SK-N-DZ (cell line): Measurements from ENCODE around the gene KDM4B.
A peak's percentile ranks its signal among the peaks of the same experiment; 100 is the strongest.

Experiments used
- DNase-seq: peaks from one replicate; pipeline ENCODE4 v3.0.0-alpha.2; 2015; ENCODE audit warnings: low spot score

KDM4B gene

DNA sequence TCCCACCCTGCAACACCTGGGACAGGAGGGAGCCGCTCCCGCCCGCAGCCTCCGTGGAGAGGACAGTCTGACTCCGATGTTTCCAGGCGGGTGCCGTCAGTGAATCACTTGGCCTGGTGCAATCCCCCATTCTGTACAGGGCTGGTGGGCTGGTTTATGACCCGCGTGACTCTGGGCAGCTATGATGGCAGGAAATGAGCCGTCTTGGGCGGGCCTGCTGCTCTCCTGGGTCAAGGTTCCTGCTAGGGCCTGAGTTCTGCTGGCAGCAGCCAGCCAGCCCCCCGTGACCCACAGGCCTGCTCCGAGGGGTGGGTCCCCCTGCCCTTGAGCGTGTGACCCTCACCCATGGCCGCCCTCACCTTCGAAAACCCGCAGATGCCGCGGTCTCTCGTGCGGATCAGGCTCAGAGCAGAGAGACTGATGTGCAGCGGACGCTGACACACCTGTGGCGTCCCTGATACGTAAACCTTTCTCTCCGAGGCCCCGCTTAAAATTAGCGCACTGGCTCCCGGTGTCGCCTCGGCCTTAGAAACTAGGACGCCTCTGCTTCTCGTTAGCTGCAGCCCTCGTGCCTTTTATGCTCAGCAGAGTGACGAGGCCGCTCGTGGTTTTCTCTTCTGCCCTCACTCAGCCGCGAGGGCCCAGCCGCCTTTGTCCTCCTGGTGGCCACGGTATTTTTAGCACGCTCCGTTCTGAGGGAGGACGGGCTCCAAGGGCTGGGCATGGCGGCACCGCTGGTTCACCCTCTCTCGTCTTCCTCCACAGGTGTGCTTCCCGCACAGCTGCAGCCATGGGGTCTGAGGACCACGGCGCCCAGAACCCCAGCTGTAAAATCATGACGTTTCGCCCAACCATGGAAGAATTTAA is 63.4 kb downstream of the KDM4B start:
- DNase-seq = no peak

DNA sequence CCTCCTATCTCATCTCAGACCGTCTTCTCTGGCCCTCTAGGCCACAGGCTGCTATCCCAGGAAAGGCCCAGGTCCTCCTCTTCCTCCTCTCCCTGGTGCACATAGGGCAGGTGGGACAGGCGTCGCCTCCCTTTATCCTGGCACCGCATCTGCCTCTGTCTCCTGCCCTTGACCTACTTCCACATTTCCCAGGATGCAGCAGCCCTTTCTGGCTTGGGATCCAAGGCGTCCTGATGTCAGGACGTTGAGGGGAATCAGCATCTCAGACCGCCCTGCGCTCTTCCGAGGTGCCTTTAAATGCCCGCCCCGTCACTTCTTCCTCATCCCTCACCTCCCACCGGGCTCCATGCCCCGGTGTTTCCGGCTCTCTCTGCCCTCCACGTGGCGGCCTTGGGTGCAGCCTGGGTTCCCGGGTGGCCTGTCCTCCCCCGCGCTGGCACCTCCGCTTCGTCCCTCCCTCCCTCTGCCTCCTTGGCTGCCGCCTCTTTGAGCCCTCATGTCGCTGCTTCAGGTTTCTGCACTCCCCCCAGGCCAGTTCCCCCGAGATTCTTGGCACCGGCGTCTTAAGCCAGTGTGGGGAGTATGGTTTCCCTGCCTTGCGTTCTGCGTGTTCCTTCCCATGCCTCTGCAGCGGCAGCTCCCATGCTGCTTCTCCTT is 66.3 kb downstream of the KDM4B start:
- DNase-seq = no peak

DNA sequence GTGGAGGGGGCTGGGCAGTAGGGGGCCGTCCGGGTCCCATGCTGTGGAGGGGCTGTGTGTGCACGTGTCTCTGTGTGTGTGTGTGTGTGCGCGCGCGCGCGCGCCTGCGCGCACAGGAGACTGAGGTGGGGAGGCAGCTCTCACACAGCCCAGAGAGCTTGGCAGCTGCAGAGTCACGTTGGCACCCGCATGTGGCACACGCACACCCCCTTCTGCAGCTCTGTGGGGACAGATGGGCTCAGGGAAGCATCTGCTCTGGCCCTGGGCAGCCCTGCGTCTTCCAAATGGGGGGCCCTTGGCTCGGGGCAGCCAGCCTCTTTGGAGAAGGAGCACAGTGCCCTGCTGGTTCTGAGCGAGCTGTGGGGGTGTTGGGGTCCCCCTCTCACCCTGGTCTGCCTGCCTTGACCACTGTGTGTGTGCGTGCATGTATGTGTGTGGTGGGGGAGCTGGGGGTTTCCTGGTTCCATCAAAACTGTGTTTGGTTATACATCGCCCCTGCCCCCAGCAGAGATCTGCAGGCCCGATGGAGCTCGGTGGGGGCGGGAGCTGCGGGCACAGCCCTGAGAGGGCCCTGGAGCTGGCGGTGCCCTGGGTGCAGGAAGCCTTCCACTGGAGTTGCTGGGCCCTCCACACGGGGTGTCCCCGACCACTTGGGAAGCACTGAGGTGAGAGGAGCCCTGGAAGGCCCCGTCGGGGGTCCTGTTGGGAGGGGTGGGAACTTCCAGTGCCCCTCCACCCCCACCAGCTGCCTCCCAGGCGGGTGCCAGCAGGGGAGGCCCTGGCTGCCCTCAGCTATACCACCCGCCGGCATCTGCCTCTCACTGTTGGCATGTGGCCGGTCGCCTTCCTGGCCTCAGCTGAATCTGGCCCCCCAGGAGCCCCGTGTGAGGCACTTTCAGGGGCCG is 67.1 kb downstream of the KDM4B start:
- no peak for DNase-seq

- DNase-seq = no peak
These were observed 68.0 kb downstream of the KDM4B start for GRCh38 chr19:5036698-5037563.

DNA sequence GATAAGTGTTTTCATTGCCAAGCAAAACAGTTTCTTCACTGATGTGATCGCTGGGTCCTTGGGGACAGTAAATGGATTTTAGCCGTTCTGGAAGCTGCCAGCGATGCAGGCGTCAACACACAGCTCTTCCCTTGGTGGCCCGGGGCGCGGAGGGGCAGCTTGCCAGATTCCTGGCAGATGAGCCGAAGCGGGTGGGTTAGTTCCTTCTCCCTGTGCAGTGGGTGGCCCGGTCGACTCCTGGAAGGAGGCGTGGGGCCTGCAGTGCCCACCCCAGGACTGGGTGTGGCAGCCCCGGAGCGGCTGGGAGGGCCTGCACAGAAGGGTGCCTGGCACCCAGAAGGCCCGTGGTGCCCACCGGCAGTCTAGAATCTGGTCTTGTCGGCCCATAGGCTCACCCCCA is 69.0 kb downstream of the KDM4B start:
- no peak for DNase-seq

DNA sequence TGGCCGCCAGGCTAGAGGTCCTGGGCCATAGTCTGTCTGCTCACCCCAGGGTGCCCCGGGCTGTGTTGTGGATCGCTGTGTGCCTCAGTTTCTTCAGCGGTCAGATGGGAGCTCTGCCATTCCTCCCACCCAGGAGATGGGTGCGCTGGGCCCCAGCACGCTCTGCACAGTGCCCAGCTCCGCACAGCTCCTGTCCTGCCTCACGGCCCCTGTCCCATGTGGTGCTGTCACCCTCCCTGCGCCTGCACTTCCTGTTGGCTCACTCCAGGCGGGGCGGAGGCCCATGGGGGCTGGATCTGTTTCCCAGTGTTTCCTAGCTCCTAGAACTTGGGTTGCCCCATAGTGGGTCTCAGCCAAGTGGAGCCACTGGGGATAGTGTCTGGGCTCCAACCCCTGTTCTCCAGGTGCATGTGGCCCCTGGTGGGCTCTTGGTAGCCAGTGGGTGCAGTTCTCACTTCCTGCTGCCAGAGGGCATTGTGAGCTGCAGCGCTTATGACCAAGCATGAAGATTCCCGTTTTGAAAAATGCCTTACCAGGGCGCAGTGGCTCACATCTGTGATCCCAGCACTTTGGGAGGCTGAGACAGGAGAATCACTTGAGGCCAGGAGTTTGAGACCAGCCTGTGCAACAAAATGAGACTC is 69.8 kb downstream of the KDM4B start:
- no peak for DNase-seq

DNA sequence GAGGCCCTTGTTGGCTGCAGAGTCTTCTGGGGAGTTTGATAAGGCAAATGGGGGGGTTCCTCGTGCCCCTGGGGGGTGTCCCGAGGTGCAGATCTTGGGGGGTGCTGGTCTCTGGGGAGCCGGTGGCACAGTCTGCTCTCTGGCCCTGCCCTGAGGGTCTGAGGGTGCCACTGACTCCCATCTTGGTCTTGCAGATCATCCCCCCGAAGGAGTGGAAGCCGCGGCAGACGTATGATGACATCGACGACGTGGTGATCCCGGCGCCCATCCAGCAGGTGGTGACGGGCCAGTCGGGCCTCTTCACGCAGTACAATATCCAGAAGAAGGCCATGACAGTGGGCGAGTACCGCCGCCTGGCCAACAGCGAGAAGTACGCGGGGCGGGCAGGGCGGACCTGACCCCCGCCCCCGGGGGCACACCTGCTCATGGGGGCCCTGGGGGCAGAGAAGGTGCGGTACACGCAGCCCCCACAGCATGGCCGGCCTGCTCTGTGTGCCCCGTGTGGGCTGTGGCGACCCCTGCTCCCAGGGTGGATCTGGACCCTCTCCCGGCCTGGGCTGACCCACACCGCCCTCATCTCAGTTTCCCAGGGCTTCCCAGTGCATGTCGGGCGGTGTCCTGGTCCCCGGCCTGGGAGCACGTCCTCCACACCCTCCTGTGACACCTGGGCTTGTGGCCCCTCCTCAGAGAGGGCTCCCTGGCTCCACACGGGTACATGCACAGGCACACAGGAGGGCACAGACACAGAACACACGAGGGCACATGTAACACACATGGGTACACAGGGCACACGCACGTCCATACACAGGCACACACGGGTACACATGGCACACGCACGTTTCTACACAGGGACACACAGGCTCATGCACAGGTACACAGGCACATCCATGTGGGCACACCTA is 71.0 kb downstream of the KDM4B start:
- DNase-seq = no peak

- no peak for DNase-seq
These were observed 71.7 kb downstream of the KDM4B start for GRCh38 chr19:5040544-5041167.

DNA sequence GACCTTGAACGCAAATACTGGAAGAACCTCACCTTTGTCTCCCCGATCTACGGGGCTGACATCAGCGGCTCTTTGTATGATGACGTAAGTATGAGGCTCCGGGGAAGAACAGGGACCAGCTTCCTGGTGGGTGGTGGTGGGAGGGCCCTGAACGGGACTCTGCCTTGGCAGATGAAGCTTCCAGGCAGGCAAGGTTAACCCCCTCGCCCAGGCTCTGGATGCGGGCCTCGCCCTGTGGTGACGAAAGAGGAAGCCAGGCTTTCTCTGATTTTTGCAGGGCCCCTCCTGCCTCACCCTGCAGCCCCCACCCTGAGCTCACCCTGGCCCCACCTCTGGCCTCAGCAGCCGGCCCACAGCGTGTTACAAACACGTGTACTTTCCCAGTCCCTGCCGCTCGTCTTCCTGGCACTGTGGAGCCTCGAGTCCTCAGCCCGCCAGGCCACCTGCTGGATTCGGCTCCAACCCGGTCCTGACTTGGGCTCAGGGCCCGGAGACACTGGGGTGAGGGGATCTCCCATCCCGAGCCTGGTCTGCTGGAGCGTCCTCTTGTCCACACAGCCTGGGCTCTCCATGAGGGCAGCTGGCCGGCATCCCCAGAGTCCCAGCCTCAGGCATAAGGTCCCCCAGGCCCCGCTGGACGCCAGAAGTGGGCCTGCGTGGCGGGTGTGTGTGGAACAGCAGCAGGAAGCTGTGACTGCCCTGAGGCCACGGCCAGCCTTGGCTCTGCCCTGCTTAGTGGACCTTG is 72.4 kb downstream of the KDM4B start:
- no peak for DNase-seq

DNA sequence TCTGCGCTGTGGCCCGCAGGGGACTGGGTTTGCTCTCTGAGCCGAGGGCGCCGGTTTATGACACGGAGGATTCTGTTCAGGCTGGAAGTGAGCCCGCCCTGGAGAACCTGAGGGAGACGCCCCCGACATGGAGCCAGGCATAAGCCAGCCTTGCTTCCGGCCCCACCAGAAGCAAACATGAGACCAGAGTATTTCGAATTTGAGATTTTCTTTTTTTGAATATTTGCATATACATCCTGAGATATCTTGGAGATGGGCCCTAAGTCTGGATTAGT is 72.9 kb downstream of the KDM4B start:
- DNase-seq = no peak

DNA sequence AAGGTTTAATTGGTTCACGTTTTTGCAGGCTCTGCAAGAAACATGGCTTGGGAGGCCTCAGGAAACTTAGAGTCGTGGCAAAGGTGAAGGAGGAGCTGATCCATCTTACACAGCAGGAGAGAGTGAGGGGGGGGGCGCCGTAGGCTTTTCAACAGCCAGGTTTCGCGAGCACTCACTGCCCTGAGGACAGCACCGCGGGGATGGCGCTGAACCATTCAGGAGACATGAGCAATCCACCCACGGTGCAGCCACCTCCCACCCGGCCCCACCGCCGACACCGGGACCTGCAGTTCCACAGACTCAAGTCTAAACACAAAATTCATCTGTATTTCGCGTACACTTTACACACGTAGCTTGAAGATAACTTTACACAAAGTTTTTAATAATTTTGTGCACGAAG is 73.6 kb downstream of the KDM4B start:
- DNase-seq = no peak

GRCh38 chr19:5045029-5045428 is 76.1 kb downstream of the KDM4B start:
- no peak for DNase-seq

GRCh38 chr19:5045956-5046338 is 77.0 kb downstream of the KDM4B start:
- DNase-seq = no peak

DNA sequence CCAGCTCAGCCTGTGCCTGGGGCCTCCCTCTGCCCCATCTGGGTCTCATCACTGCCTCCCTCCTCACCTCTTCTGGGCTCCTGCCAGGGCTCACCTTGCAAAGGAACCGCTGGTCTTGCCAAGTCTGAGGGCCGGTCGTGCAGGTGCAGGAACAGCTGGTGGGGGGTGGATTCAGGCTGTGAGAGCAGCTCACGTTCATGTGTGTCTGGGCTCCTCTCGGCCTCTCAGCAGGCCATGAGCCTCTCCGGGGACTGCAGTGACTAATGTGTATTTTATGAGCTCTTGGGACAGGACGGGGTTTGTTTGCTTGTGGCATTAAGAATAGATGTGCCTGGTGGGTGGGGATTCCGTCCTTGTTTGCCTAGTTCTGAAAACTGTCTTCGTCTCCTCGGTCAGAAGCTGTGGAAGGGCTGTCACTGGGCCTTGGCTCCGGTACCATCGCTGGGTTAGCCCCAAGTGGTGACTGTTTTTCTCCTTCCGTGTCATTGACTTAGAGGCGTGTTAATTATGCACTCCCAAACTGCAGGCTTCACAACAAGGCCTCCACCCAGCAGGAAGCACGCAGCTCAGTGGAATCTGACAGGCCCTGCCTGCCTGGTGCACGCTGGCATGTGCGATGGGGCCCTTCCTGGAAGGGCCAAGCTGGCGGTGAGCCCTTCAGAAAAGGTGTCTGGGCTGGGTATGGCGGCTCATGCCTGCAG is 77.6 kb downstream of the KDM4B start:
- DNase-seq = no peak

DNA sequence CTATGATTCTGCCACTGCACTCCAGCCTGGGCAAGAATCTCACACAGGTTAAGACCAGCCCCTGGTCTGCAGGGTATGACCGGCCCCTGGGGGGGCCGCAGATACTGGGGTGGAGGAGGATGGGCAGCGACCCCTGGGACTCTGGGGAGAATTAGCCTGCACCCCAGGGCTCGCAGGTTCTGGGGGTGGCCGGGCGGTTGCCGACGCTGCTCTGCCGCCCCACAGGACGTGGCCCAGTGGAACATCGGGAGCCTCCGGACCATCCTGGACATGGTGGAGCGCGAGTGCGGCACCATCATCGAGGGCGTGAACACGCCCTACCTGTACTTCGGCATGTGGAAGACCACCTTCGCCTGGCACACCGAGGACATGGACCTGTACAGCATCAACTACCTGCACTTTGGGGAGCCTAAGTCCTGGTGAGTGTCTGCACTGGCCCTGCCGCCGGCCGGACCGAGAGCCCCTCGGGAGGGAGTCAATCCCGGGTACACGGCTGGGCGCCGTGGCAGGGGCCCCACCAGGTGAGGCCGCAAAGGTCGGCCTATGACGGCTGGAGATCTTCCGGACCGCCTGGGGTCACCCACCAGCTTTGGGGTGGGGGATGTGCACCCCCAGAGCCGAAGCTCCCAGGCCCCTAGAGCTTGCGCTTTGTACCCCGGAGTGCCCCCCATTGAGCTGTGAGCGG is 78.5 kb downstream of the KDM4B start:
- no peak for DNase-seq

GRCh38 chr19:5048091-5048726 is 79.3 kb downstream of the KDM4B start:
- DNase-seq = peak; percentile 57
